ENCODE data around the gene SPOCK1. TPM values are rescaled to one million over a fixed set of nuclear protein-coding genes. Genes with fewer than 3 reads are reported as not detected.

Gene SPOCK1
- total and polyA plus RNA-seq, 2 of the 13 experiments (the other 11 are each of a cell fraction or from before 2014, with no cell fraction given), result 0.18 to 0.29 TPM

GRCh38 chr5:137071931-137072330 lies 427.2 kb downstream of the SPOCK1 start:
- no peak overlapping the region for H3K27ac ChIP-seq (ENCODE audit: extremely low read length, insufficient read depth, low read length)
- no peak for ATAC-seq
- no peaks in the 10 kb centered on the region for H3K9me3 ChIP-seq (ENCODE audit: low read length)
- no peak overlapping the region for H3K4me2 ChIP-seq (ENCODE audit: low read depth, low read length)
- TF ChIP-seq, protein P1, sequence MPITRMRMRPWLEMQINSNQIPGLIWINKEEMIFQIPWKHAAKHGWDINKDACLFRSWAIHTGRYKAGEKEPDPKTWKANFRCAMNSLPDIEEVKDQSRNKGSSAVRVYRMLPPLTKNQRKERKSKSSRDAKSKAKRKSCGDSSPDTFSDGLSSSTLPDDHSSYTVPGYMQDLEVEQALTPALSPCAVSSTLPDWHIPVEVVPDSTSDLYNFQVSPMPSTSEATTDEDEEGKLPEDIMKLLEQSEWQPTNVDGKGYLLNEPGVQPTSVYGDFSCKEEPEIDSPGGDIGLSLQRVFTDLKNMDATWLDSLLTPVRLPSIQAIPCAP (CRISPR knock-in tag; IDR thresholded peaks at IDR 0.05; ENCODE audit: low read depth), result no peak
- TF ChIP-seq TMF1 (CRISPR knock-in tag; IDR thresholded peaks at IDR 0.05; ENCODE audit: low read depth) (no peak), NFIB (CRISPR knock-in tag; IDR thresholded peaks at IDR 0.05; ENCODE audit: borderline replicate concordance) (no peak), ZNF556 (CRISPR knock-in tag; IDR thresholded peaks at IDR 0.05; ENCODE audit: borderline replicate concordance) (no peak), HOXA5 (CRISPR knock-in tag; IDR thresholded peaks at IDR 0.05) (no peak), EZH2 (conservative IDR thresholded peaks at IDR 0.05; ENCODE audit: low read depth, low read length) (no peak), ZNF670 (CRISPR knock-in tag; IDR thresholded peaks at IDR 0.05; ENCODE audit: borderline replicate concordance) (no peak), RBM39 (IDR thresholded peaks at IDR 0.05; ENCODE audit: low read depth, low read length, poor library complexity, severe bottlenecking) (no peak), HBP1 (CRISPR knock-in tag; IDR thresholded peaks at IDR 0.05; ENCODE audit: low read depth) (no peak), MLX (CRISPR knock-in tag; IDR thresholded peaks at IDR 0.05) (no peak), RCOR2 (CRISPR knock-in tag; IDR thresholded peaks at IDR 0.05) (no peak)
- TF ChIP-seq, protein P2, sequence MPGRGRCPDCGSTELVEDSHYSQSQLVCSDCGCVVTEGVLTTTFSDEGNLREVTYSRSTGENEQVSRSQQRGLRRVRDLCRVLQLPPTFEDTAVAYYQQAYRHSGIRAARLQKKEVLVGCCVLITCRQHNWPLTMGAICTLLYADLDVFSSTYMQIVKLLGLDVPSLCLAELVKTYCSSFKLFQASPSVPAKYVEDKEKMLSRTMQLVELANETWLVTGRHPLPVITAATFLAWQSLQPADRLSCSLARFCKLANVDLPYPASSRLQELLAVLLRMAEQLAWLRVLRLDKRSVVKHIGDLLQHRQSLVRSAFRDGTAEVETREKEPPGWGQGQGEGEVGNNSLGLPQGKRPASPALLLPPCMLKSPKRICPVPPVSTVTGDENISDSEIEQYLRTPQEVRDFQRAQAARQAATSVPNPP (CRISPR knock-in tag; IDR thresholded peaks at IDR 0.05), result no peak
- no peak for DNase-seq (ENCODE audit: low spot score)
- H3K4me1 ChIP-seq (ENCODE audit: insufficient read depth, low read length), result no peaks in the 10 kb centered on the region
- H2AFZ ChIP-seq (ENCODE audit: low read length), result no peak overlapping the region
- in situ Hi-C loops (cut with HindIII; ENCODE audit: extremely low pct_ligation_motif_present, low pct_unique_long_range_greater_than_20kb) (no loop called here), intact Hi-C loops (cut with micrococcal nuclease; ENCODE audit: unreplicated experiment) (no loop called here)
- no peaks in the 10 kb centered on the region for H3K79me2 ChIP-seq (ENCODE audit: insufficient read depth, low read length)
- peaks cover 0 to 2% of the 10 kb centered on the region in 2 experiments; a peak in 1 of 5 replicates for H3K27me3 ChIP-seq (ENCODE audit: control insufficient read depth in 1 of 2, insufficient read depth in 2 of 2, low read length in 2 of 2)
- POLR2A ChIA-PET, result no interaction called here
- CTCF ChIA-PET (ENCODE audit: low intra/inter-chr PET ratio, low total read pairs), result no interaction called here
- no peaks in the 10 kb centered on the region for H4K20me1 ChIP-seq (ENCODE audit: insufficient read depth, low read length)
- BruUV-seq (replicated peaks), result no TSS peak
- no peak overlapping the region for H3K9ac ChIP-seq (ENCODE audit: insufficient read depth, low read depth, low read length)
- H3K4me3 ChIP-seq (replicated peaks in 1 of 3; ENCODE audit: insufficient read depth in 1 of 3, low read depth in 2 of 3, low read length in 3 of 3), result no peak overlapping the region
- 49% methylated on average over 2 of the region's 2 CpGs for WGBS (ENCODE audit: low lambda C conversion rate)
- FAIRE-seq, result no peak
- H3K36me3 ChIP-seq (replicated peaks in 1 of 2; ENCODE audit: control insufficient read depth in 1 of 2, insufficient read depth in 2 of 2, low read length in 2 of 2), result no peaks in the 10 kb centered on the region
